Frontal cortex (tissue), 4 donors: ENCODE data around the gene SPATA6L. TPM values are rescaled to one million over a fixed set of nuclear protein-coding genes. Genes with fewer than 3 reads are reported as not detected.

ENCODE experiments used
- DNase-seq, 2 donors: peaks; one replicate each; pipeline ENCODE4 v3.0.0; 2012; ENCODE audit warnings: low spot score in 2 of 2
- FAIRE-seq: peaks from 2 replicates; lab custom pipeline; 2012; peaks lifted over from hg19 to GRCh38; lab: Jason Lieb, UNC
- total RNA-seq: library from RNA; depleted of rRNA; stranded (reverse); fragments of >200 nt; gene quantifications from one replicate; pipeline ENCODE4 v1.2.3, GENCODE V29; 2014
- donor health status: control.
- donor health status: control.
- donor health status: control.

SPATA6L gene
- total RNA-seq, 1 donor from 2014 or later: 9.4 TPM

DNA sequence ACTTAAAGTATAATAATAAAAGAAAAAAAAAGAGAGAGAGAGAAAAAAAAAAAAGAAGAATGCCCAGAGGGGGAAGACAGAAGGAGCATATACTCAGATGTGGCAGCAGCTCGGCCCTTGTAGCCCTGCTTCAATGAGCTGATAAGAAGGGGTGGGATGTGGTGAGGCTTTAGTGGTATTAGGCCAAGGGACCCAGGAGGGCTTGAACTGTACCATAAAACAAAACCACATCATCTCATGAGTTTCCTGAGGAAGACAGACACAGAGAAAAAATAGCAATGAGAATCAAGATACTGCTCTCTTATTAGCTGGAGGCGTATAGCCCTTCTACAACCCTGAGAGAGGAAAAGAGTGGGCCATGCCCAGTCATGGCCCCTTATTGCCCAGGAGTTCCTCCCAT is 103.2 kb downstream of the SPATA6L start:
- DNase-seq: no peak
- no peak for FAIRE-seq

DNA sequence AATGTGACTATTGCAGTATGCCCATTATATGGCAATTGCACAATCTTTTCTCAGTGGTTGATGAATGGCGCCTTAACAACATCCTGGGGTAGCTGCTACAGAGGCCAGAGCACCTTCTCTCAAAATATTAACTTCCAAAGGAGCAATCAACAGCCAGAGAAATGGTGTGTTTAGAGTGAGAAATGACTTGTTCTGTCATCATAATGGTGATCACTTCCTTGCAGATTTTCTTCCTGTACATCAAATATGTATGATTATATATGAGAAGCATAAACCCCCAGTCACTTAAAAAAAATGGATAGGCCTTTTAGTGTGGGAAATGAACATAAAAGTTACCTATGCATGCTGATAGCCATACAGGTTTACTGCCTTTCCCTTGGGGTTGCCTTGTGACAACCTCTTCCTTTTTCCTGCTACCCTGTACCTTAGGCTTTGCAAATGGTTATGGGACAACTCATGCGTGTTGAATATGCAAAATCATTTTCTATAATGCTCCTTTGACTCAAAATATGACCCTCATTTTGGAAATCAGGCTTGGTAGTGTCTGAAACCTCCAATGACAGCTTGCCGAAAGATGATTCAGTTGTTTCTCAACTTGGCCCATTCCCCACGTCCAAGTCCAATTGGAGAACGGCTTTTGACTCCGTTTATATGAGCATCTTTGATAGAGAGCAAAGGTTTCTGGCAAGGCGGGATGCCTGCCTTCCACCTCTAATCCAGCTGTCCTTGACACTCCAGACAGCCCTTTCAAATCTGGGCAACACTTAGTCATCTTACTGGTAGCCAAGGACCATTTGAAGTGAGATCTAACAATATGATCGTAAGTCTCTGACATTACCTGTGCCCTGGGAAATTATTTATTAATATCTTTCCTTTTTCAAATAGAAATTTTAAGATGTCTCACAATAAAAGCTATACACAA is 106.8 kb downstream of the SPATA6L start:
- FAIRE-seq (no peak), DNase-seq (no peak)

- FAIRE-seq (no peak), DNase-seq (no peak)
Observed at GRCh38 chr9:4558371-4558998, 107.8 kb downstream of the SPATA6L start.

DNA sequence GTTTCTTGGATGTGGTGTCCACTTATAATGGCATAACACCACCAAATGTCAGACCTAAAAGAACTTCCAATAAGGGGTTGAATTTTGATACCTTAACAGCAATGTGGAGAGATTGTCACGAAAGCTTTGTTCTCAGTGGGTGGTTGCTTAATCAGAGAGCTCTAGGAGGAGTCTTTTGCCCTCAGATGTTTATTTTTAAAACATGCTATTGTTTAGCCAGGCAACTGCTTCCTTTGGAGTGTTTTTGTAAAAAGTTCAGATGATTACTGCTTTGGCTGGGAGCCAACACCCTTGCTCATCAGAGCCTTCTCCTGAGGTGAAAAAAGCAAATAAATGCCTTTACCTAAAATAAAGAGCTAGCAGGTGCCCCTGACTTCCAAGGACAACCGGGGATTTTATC is 111.0 kb downstream of the SPATA6L start:
- FAIRE-seq: no peak
- DNase-seq: no peak

- DNase-seq (no peak), FAIRE-seq (no peak)
Observed at GRCh38 chr9:4553951-4554381, 112.3 kb downstream of the SPATA6L start.

DNA sequence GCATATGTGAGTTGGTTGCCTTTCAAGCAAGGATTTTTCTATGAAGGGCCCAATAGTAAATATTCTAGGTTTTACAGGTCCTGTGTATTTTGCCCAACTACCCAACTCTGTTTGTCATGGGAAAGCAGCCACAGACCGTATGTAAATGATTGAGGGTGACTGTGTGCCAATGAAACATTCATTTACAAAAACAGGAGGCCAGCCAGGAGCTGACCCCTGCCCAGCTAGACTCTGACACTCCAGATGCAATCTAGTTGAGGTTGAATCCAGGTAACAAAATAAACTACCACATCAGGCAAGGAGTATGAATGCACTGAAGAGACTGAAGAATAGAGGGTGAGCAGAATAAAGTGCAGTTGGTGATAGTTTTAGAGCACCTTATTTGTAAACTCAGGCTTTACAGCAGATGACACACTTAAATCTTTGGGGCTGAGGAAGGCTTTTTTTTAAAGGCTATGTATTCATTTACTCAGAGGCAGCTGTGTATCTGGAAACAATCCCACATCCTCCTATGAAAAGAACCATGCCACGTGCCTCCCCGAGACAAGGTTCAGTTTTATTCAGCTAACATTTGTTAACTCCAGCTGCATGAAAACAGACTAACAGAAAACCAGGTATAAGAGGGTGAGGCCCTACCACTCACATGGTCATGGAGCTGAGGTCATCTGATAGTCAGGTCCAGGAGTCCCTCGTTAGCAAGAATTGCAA is 115.3 kb downstream of the SPATA6L start:
- DNase-seq (no peak), FAIRE-seq (no peak)

DNA sequence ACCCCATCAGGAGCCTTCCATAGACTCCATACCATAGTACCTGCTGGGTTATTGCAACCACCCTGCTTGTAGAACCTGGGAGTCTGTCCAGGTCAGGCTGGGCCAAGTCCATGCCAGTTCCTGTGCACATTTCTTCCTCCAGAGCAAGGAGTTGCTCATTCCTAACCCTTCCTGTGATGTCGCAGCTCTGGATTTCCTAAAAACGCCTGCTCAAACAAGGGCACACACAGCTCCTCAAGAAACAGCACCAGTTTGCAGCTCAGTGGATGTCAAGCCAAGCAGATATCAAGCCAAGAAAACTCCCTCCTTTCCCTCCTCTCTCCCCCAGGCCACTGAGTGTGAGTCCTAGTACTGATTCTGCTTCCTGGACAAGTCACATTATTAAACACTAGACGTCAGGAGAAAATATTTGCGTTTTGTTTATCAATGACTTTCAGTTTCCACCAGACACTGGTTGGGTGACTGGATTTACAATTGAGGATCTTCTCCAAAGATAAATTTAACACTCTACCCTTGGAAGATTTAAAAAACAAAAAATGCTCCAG is 116.5 kb downstream of the SPATA6L start:
- DNase-seq (no peak), FAIRE-seq (no peak)

GRCh38 chr9:4548811-4549725 is 117.2 kb downstream of the SPATA6L start:
- FAIRE-seq: no peak

More at GRCh38 chr9:4548811-4549725, 117.2 kb downstream of the SPATA6L start:
- no peak for DNase-seq

Other genes starting within 250 kb of the SPATA6L start
- 66.9 TPM for gene SLC1A1, start 176.0 kb downstream of the SPATA6L start, total RNA-seq
- gene PLPP6, start 4.2 kb downstream of the SPATA6L start, total RNA-seq: 16.3 TPM
- 39.9 TPM for gene CDC37L1, start 13.1 kb upstream of the SPATA6L start, total RNA-seq
- gene AK3, start 74.7 kb upstream of the SPATA6L start, total RNA-seq: 26.9 TPM
- gene RCL1, start 126.5 kb upstream of the SPATA6L start, total RNA-seq: 20.0 TPM